Ovary (tissue), 3 donors: ENCODE results near the gene NCOA3.

Experiments used
- CTCF ChIP-seq, 3 donors: fragments of 450-650 bp in 2 of 3; fragments of 200-600 bp in 1 of 3; IDR thresholded peaks; one replicate each; pipeline versions ENCODE4 v1.5.1 to v1.8.0; 2016 to 2022; ENCODE audit warnings: antibody characterized with exemption in 3 of 3, mild to moderate bottlenecking in 1 of 3
- EP300 ChIP-seq: sonication (generic); formaldehyde crosslinking; IDR thresholded peaks from one replicate; pipeline ENCODE4 v1.6.1; 2017; ENCODE audit warnings: antibody characterized with exemption
- POLR2A ChIP-seq: fragments of 450-650 bp; IDR thresholded peaks from one replicate; pipeline ENCODE4 v1.6.1; 2017; ENCODE audit warnings: antibody characterized with exemption, mild to moderate bottlenecking, moderate library complexity
- donor health status: DM: no; HTN: no; CAD: no.

- TF ChIP-seq POLR2A, result no peak
- TF ChIP-seq CTCF (IDR thresholded peaks at IDR 0.05), result no peak
- no peak for TF ChIP-seq EP300
Measured at GRCh38 chr20:47606983-47607613, 105.4 kb downstream of the NCOA3 start.
